Stomach (tissue), 9 donors: Measurements from ENCODE around the gene AKAP6. TPM values are rescaled to one million over a fixed set of nuclear protein-coding genes. Genes with fewer than 3 reads are reported as not detected.

Experiments used
- DNase-seq, 2 donors: peaks; one replicate each; pipeline versions ENCODE4 v3.0.0 to v3.0.0-alpha.2; 2013 to 2019
- H3K27ac ChIP-seq, 5 donors: fragments of 200-600 bp in 4 of 5; sonication (generic) in 4 of 5; one replicate each; pipeline ENCODE4 v1.5.1; 2013 to 2019; ENCODE audit warnings: mild to moderate bottlenecking in 1 of 5, moderate library complexity in 1 of 5
- H3K27me3 ChIP-seq, 3 donors: fragments of 200-600 bp; sonication (generic); one replicate each; pipeline ENCODE4 v1.5.1; 2017 to 2019; ENCODE audit warnings: mixed run types in 1 of 3
- H3K36me3 ChIP-seq, 4 donors: fragments of 200-600 bp; sonication (generic); 1 replicate in 3 of 4; 2 replicates in 1 of 4; pipeline ENCODE4 v1.5.1; 2016 to 2019
- H3K4me1 ChIP-seq, 4 donors: fragments of 200-600 bp; sonication (generic); one replicate each; pipeline ENCODE4 v1.5.1; 2016 to 2019
- H3K4me3 ChIP-seq, 4 donors: fragments of 200-600 bp; sonication (generic) in 3 of 4; one replicate each; pipeline ENCODE4 v1.5.1; 2016 to 2019; ENCODE audit warnings: mild to moderate bottlenecking in 1 of 4
- H3K9me3 ChIP-seq, 4 donors: fragments of 200-600 bp; sonication (generic); one replicate each; pipeline ENCODE4 v1.5.1; 2016 to 2019
- EP300 ChIP-seq: sonication (generic); formaldehyde crosslinking; IDR thresholded peaks from one replicate; pipeline ENCODE4 v1.6.1; 2017; ENCODE audit warnings: antibody characterized with exemption
- POLR2A ChIP-seq, 4 donors: fragments of 450-650 bp; IDR thresholded peaks; one replicate each; pipeline ENCODE4 v1.6.1; 2016; ENCODE audit warnings: antibody characterized with exemption in 4 of 4, control low read depth in 2 of 4, mild to moderate bottlenecking in 1 of 4, moderate library complexity in 1 of 4
- POLR2AphosphoS5 ChIP-seq, 3 donors: sonication (generic); formaldehyde crosslinking; IDR thresholded peaks; one replicate each; pipeline ENCODE4 v1.6.1; 2016; ENCODE audit warnings: antibody characterized with exemption in 3 of 3
- WGBS, 5 donors: extraction: QIAGEN DNeasy Blood & Tissue Kit in 3 of 5; methylation state at CpG; one replicate each; pipeline versions ENCODE4 v1.1.5 to v1.1.7; 2013 to 2018; 5-methylcytosine and 5-hydroxymethylcytosine counted together
- intact Hi-C: fragments of 100-400 bp; cut with DNase I; formaldehyde crosslinking; loops from one replicate; pipeline ENCODE4 v1.15.1; 2023; ENCODE audit warnings: low total_unique reads
- polyA plus RNA-seq, 3 donors: library from polyadenylated mRNA; stranded (reverse); fragments of 200-250 nt; gene quantifications; one replicate each; pipeline ENCODE4 v1.2.3, GENCODE V29; 2013
- total RNA-seq, 5 donors: library from RNA; depleted of rRNA; stranded (reverse); fragments of >200 nt; gene quantifications; one replicate each; pipeline versions ENCODE4 v1.1.0 to v1.2.3, GENCODE V29; 2014 to 2016
- TF ChIP-seq, protein P1 (sequence below), 7 experiments: fragments of 450-650 bp in 4 of 7; fragments of 200-600 bp in 3 of 7; sonication (generic) in 3 of 7; IDR thresholded peaks; one replicate each; pipeline ENCODE4 v1.5.1; 2016 to 2019; ENCODE audit warnings: antibody characterized with exemption in 7 of 7, control low read depth in 2 of 7, mild to moderate bottlenecking in 1 of 7
- donor health status: healthy with polysubstance abuse.
- donor health status: Bipolar disorder and iron deficiency.
- donor health status: healthy.

Gene AKAP6
- total and polyA plus RNA-seq, 8 donors: 0.15 to 132 (median 3.3) TPM

DNA sequence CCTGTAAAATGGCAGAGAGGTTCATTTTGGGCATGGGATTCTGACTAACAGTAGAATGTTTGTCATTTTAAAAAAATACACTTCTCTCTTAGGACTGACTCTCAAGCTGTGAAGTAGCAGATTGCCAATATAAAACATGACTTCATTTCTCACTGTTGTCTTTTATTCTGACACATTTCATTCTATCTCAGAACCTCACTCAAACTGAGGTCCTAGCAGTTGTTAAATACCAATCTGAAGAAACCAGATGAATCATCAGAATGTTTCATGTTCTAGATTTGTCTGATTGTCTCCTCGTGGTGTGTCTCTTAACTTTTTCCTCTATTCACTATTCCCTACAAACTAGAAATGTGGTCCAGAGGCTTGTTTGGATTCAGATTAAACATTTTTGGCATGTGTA is 333.1 kb downstream of the AKAP6 start:
- 29 to 49% (median 43%) methylated on average over 1 of the region's 1 CpG for WGBS, 5 donors
- no peak overlapping the region for H3K4me3 ChIP-seq
- intact Hi-C loops: no loop called here
- no peaks in the 10 kb centered on the region for H3K4me1 ChIP-seq
- no peak for DNase-seq
- H3K27ac ChIP-seq: no peak overlapping the region
- TF ChIP-seq, protein P1, sequence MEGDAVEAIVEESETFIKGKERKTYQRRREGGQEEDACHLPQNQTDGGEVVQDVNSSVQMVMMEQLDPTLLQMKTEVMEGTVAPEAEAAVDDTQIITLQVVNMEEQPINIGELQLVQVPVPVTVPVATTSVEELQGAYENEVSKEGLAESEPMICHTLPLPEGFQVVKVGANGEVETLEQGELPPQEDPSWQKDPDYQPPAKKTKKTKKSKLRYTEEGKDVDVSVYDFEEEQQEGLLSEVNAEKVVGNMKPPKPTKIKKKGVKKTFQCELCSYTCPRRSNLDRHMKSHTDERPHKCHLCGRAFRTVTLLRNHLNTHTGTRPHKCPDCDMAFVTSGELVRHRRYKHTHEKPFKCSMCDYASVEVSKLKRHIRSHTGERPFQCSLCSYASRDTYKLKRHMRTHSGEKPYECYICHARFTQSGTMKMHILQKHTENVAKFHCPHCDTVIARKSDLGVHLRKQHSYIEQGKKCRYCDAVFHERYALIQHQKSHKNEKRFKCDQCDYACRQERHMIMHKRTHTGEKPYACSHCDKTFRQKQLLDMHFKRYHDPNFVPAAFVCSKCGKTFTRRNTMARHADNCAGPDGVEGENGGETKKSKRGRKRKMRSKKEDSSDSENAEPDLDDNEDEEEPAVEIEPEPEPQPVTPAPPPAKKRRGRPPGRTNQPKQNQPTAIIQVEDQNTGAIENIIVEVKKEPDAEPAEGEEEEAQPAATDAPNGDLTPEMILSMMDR (IDR thresholded peaks at IDR 0.05): no peak
- TF ChIP-seq POLR2AphosphoS5 (IDR thresholded peaks at IDR 0.05) (no peak), EP300 (no peak), POLR2A (IDR thresholded peaks at IDR 0.05) (no peak)
- no peaks in the 10 kb centered on the region for H3K36me3 ChIP-seq
- no peaks in the 10 kb centered on the region for H3K9me3 ChIP-seq
- no peaks in the 10 kb centered on the region for H3K27me3 ChIP-seq

DNA sequence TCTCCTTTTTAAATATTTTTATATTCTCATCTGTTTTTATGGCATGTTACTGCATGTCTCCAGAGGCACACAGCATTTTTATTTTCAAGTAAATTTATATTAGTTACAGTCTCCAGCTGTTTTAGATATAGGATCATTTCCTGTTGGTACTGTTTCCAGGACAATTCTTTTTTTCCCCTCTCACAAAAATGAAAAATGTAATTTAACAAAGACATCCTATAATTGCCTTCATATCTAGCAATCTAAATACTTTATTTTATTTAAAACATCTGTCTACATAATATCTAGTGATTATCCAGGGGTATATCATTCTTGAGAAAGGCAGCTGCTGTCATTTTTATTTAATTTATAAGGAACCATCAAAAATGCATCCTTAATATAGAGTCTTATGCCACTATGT is 337.2 kb downstream of the AKAP6 start:
- no peaks in the 10 kb centered on the region for H3K9me3 ChIP-seq
- no peaks in the 10 kb centered on the region for H3K27me3 ChIP-seq
- H3K36me3 ChIP-seq: no peaks in the 10 kb centered on the region
- intact Hi-C loops: no loop called here
- no peak overlapping the region for H3K4me3 ChIP-seq
- no peak overlapping the region for H3K27ac ChIP-seq
- TF ChIP-seq, protein P1 (IDR thresholded peaks at IDR 0.05): no peak
- TF ChIP-seq POLR2AphosphoS5 (IDR thresholded peaks at IDR 0.05) (no peak), EP300 (no peak), POLR2A (IDR thresholded peaks at IDR 0.05) (no peak)
- DNase-seq: no peak
- no peaks in the 10 kb centered on the region for H3K4me1 ChIP-seq

DNA sequence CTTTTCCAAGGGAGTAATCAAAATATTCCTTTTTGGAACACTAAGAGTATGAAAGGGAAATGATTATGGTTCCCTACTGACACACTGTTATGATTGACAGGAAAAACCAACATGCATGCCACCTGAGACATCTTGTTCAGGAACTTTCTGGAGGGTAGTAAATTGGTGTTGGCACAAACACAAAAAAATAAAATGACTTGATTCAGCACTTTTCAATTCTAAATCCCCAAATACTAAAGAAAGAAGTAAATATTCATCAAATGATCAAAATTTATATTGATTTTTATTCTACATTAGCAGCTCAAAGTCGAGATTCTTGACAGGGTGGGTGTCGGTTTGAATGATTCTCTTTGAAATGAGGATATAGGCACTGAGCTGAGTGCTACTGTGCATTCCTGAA is 338.2 kb downstream of the AKAP6 start:
- H3K36me3 ChIP-seq: no peaks in the 10 kb centered on the region
- no peaks in the 10 kb centered on the region for H3K27me3 ChIP-seq
- intact Hi-C loops: no loop called here
- TF ChIP-seq, protein P1 (IDR thresholded peaks at IDR 0.05): no peak
- TF ChIP-seq POLR2AphosphoS5 (IDR thresholded peaks at IDR 0.05): no peak
- TF ChIP-seq EP300: no peak
- no peak for TF ChIP-seq POLR2A (IDR thresholded peaks at IDR 0.05)
- H3K4me1 ChIP-seq: no peaks in the 10 kb centered on the region
- no peak overlapping the region for H3K27ac ChIP-seq
- no peak for DNase-seq
- no peak overlapping the region for H3K4me3 ChIP-seq
- 63 to 81% (median 74%) methylated on average over 2 of the region's 2 CpGs for whole genome bisulfite sequencing, 5 donors
- peaks cover 0 to 3% (median 3%) of the 10 kb centered on the region in 4 donors for H3K9me3 ChIP-seq

DNA sequence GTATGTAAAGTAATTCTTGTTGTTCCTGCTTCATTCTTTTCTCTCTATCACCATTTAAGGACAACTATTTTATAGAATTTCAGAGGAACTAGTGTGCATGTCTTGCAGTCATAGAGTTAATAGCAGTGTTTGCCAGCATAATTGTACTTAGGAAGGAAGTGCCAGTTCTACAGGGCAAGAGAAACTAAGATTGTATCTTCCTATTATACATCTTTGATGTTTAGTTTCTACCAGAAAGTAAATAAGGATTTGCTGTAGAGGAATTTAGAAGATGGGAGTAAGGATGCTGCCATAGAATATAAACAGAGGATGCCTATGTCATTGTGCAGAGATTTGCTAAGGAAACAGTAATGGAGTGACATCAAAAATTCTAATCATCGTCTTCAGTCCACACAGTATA is 338.7 kb downstream of the AKAP6 start:
- intact Hi-C loops: no loop called here
- no peak for DNase-seq
- Histone ChIP-seq H3K4me1 (no peaks in the 10 kb centered on the region), H3K27ac (no peak overlapping the region), H3K9me3 (peaks cover 0 to 7% (median 5%) of the 10 kb centered on the region in 4 donors), H3K4me3 (no peak overlapping the region), H3K27me3 (no peaks in the 10 kb centered on the region), H3K36me3 (no peaks in the 10 kb centered on the region)
- TF ChIP-seq, protein P1 (IDR thresholded peaks at IDR 0.05): no peak
- TF ChIP-seq POLR2A (IDR thresholded peaks at IDR 0.05) (no peak), POLR2AphosphoS5 (IDR thresholded peaks at IDR 0.05) (no peak), EP300 (no peak)
- WGBS, 5 donors: 41 to 66% (median 59%) methylated on average over 1 of the region's 1 CpG
